Activated naive CD8-positive, alpha-beta T cell (primary cell): ENCODE results near the gene ASPHD2.

Experiments
- H3K27ac Mint-ChIP-seq: one replicate; pipeline ENCODE4 v1.8.0; 2021; ENCODE audit warnings: mixed read lengths
- H3K27me3 Mint-ChIP-seq: one replicate; pipeline ENCODE4 v1.8.0; 2021; ENCODE audit warnings: mixed read lengths
- H3K36me3 Mint-ChIP-seq: one replicate; pipeline ENCODE4 v1.8.0; 2021; ENCODE audit warnings: mixed read lengths
- H3K4me1 Mint-ChIP-seq: one replicate; pipeline ENCODE4 v1.8.0; 2021; ENCODE audit warnings: low read depth, mixed read lengths
- H3K4me3 Mint-ChIP-seq: one replicate; pipeline ENCODE4 v1.8.0; 2021; ENCODE audit warnings: mild to moderate bottlenecking, mixed read lengths
- H3K9me3 Mint-ChIP-seq: one replicate; pipeline ENCODE4 v1.8.0; 2021; ENCODE audit warnings: low read depth, mixed read lengths

Gene ASPHD2, protein sequence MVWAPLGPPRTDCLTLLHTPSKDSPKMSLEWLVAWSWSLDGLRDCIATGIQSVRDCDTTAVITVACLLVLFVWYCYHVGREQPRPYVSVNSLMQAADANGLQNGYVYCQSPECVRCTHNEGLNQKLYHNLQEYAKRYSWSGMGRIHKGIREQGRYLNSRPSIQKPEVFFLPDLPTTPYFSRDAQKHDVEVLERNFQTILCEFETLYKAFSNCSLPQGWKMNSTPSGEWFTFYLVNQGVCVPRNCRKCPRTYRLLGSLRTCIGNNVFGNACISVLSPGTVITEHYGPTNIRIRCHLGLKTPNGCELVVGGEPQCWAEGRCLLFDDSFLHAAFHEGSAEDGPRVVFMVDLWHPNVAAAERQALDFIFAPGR

DNA sequence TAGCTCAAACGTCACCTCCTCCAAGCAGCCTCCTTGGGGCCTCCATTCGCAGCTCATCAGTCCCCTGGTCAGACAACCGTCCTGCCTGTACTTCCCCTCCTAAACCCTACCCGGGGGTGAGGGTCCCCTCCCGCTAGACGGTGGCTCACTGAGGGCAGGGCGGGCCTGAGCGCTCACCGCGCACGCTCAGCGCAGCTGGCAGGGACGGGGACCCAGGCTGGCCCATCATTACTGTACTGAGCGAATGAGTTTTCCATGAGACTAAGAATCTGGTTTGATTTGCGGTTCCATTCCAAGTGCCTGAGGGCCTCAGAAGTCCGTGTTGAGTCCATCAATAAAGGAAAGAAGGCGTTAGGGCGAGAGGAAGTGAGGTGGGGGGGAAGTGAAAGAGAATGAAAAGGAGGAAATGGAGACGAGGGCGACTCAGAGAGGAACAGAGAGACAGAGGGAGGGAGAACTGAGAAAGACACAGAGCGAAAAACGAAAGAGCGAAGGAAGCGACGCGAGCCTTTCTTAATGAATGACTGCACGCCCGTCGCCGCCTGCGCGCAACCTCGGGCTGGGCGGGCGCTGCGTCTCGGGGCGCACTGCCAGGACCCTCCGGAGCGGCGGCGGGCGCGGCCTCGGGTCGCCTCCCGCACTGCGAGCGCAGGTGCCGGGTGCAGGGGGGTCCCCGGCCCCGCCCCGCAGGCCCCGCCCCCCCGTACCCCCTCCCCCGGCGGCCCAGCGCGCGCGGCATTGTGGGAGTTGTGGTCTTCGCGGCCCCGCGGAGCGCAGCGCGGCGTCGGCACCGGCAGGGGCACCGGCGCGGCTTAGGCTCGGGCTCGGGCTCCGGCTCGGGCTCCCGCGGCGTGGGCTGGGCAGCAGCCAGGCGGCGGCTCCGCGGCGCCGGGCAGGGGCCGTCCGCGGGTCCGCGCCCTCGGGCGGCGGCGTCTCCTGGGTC, at the start of gene ASPHD2:
Gene ASPHD2 (plus strand): TSS at position 746 of the 943 bp plus-strand sequence. CDS start 4,356 bp downstream, outside the sequence.
- H3K27me3 Mint-ChIP-seq: no peaks in the 10 kb centered on the region
- H3K4me1 Mint-ChIP-seq: peaks cover 50% of the 10 kb centered on the region
- peaks cover 2% of the 10 kb centered on the region for H3K36me3 Mint-ChIP-seq
- H3K27ac Mint-ChIP-seq: peak within 1 kb of the TSS; percentile 95
- peak within 1 kb of the TSS; percentile 94 for H3K4me3 Mint-ChIP-seq
- H3K9me3 Mint-ChIP-seq: no peaks in the 10 kb centered on the region

DNA sequence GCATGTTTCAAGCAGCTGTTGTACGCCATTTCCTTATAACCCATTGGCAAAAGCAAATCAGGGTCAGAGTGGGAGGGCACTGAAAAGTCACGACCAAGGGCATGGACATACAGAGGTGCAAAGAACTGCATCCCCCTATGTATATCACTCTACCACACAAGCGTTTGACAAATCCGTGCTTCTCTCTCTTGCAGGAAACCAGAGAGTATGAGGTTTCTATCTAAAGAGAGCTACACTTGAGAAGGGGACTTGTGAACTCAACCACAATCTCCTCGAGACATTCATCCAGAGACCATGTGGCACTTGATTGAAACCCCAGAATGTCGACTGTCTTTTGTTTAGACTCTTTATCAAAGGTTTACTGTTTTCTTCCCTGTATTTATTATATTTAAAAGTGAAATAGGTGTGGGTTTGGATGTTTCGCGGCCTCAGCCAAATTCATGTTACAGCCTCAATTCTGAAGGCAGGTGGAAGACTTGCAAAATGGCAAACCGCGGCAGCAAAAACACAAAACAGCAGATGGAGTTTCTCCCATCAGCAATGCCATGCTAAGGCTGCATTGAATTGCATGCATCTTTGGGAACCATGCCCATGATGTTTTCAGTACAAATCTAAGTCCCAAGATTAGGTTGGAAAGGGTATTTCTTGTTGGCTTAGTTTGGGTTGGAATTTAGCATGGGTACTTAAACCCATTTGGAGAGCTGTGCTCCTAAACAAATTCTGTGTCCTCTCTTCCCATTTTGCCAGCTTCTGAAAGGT, 48.8 kb upstream of the ASPHD2 start:
- Mint-ChIP-seq H3K4me3 (no peak overlapping the region), H3K27me3 (peaks cover 22% of the 10 kb centered on the region), H3K36me3 (no peaks in the 10 kb centered on the region), H3K9me3 (peaks cover 5% of the 10 kb centered on the region), H3K4me1 (peaks cover 6% of the 10 kb centered on the region), H3K27ac (no peak overlapping the region)

DNA sequence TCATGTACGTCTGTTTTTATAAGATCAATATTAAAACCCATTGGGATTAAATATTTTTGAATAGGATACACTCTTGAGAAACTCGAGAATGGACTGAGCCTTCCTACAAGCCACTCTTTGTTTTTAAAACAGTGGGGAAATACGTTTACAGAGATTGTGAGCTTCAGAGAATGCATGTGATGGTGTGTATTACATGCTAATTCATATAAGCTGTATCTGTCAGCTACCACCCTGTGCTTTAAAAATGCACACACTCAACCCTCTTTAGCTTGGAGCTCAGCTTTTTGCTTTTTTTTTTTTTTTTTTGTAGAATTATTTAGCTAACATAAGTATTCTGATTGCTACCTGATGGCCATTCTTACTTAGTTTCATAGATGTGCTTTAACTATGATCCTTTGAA, 46.3 kb upstream of the ASPHD2 start:
- peaks cover under 1% of the 10 kb centered on the region for H3K4me1 Mint-ChIP-seq
- H3K27ac Mint-ChIP-seq: no peak overlapping the region
- H3K36me3 Mint-ChIP-seq: no peaks in the 10 kb centered on the region
- no peak overlapping the region for H3K4me3 Mint-ChIP-seq
- peaks cover 19% of the 10 kb centered on the region for H3K27me3 Mint-ChIP-seq
- H3K9me3 Mint-ChIP-seq: peaks cover 5% of the 10 kb centered on the region

DNA sequence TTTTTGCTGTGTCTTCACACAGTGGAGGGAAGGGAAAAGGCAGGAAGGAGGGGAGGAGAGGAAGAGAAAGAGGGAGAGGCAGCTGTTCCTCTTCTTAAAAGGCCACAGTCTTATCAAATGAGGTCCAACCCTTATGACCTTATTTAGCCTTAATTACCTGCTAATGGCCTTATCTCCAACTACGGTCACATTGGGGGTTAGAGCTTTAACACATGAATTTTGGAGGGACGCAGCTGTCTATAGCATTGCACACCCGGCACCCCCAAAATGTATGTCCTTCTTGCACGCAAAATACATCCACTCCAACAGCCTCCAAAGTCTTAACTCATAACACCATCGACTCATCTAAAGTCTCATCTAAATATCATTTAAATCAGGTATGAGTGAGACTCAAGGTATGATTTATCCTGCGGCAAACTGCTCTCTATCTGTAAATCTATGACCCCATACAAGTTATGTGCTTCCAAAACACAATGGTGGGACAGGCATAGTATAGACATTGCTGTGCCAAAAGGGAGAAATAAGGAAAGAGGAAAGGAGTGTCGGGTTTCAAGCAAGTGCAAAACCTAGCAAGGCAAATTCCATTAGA, 45.0 kb upstream of the ASPHD2 start:
- H3K4me1 Mint-ChIP-seq: no peaks in the 10 kb centered on the region
- H3K36me3 Mint-ChIP-seq: no peaks in the 10 kb centered on the region
- H3K27ac Mint-ChIP-seq: no peak overlapping the region
- H3K9me3 Mint-ChIP-seq: no peaks in the 10 kb centered on the region
- H3K27me3 Mint-ChIP-seq: peaks cover 18% of the 10 kb centered on the region
- H3K4me3 Mint-ChIP-seq: no peak overlapping the region

DNA sequence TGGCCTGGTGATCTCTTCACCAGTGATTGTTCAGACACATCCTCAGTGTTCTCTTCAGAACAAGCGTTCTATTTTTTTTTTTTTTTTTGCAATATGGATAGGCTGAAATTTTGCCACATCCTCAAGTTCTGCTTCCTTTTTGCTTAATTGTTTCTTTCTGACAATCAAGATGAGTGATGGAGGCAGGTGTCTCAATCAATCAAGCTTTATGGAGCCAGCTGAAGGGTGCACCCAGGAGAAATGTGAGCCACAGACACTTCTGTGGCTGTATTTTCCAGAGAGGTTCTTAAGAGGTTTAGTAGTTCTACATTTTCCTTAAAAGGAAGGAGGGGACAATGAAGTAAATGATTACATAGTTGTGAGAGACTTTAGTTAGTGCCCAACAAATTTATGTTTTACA, 43.9 kb upstream of the ASPHD2 start:
- Mint-ChIP-seq H3K4me3 (no peak overlapping the region), H3K27me3 (peaks cover 18% of the 10 kb centered on the region), H3K27ac (no peak overlapping the region), H3K9me3 (no peaks in the 10 kb centered on the region), H3K36me3 (no peaks in the 10 kb centered on the region), H3K4me1 (no peaks in the 10 kb centered on the region)

DNA sequence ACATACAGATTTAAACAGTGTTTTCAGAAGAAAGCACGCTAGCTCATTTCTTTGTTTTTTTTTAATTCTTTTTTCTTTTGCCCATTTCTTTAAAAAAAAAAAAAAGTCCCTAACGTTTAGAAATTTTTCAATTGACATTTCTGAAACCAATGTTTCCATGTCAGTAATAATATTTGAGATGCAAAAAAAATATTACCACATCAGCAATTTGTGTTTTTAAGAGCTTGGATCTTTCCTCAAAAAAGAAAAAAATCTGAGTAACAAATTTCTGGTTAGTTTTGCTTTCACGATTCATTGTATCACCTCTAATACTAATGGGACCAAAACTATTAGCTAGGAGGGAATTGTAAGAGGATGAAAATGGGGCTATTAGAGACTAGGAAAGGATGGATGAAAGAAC, 39.9 kb upstream of the ASPHD2 start:
- Mint-ChIP-seq H3K36me3 (no peaks in the 10 kb centered on the region), H3K4me3 (no peak overlapping the region), H3K27me3 (peaks cover 15% of the 10 kb centered on the region), H3K27ac (no peak overlapping the region), H3K9me3 (no peaks in the 10 kb centered on the region), H3K4me1 (no peaks in the 10 kb centered on the region)

DNA sequence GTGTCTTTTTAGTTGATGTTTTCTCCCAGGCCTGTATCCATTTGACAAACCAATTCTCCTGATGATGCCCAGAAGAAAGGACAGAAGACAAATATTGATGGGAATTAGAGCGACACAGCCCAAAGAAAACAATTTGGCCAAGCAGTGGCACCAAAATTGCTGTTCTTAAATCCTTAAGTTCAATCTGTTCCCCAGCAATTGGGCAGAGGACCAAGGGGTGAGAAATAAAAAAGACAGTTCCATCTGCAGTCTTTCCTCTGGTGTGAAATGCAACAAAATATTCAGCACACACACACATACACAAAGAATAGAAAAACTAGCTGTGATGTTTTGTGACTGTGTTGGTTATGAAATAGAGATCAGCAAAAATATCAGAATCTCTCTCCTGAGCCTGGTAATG, 38.0 kb upstream of the ASPHD2 start:
- Mint-ChIP-seq H3K4me1 (no peaks in the 10 kb centered on the region), H3K4me3 (no peak overlapping the region), H3K9me3 (no peaks in the 10 kb centered on the region), H3K36me3 (no peaks in the 10 kb centered on the region), H3K27ac (no peak overlapping the region), H3K27me3 (peaks cover 9% of the 10 kb centered on the region)

DNA sequence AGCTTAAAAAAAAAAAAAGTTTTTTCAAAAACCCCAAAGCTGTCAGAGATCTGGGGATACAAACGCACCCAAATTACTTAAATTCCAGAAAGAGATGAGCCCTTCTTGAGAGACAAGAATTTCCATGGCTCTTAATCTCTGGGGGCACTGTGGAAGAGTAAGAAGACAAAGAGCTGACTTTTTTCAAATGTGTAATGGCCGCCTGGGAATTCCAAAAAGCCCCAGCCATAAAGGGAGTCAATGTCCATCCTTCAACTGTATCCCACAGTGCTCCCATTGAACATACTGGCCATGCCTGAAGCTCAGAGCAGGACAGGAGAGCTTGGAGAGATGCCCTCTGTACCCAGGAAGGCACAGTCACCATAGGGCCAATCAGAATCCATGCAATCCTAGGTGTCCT, 37.4 kb upstream of the ASPHD2 start:
- H3K27me3 Mint-ChIP-seq: peaks cover 7% of the 10 kb centered on the region

DNA sequence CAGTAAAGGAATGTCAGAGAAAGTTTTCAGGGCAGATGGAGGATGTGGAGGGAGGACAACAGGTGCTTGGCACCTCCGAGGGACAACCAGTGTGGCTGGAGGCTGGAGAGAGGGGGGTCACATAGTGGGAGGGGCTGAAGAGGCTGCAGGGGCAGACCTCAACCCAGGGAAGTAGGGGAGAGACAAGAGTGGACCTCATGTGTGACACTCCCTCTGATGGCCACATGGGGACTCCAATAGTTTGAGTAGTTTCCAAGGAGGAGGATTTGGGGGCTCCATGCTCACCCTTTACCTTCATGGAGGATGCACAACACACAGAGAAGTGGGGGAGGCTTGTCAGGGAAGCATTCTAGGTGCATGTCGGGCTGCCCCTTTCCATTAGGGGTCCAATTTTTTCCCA, 35.1 kb upstream of the ASPHD2 start:
- no peak overlapping the region for H3K27ac Mint-ChIP-seq
- H3K4me1 Mint-ChIP-seq: no peaks in the 10 kb centered on the region
- H3K4me3 Mint-ChIP-seq: no peak overlapping the region
- peaks cover 4% of the 10 kb centered on the region for H3K27me3 Mint-ChIP-seq
- H3K9me3 Mint-ChIP-seq: no peaks in the 10 kb centered on the region
- no peaks in the 10 kb centered on the region for H3K36me3 Mint-ChIP-seq

More for the DNA sequence above, 37.4 kb upstream of the ASPHD2 start:
- no peak overlapping the region for H3K27ac Mint-ChIP-seq
- no peaks in the 10 kb centered on the region for H3K9me3 Mint-ChIP-seq
- no peaks in the 10 kb centered on the region for H3K4me1 Mint-ChIP-seq
- H3K36me3 Mint-ChIP-seq: no peaks in the 10 kb centered on the region
- no peak overlapping the region for H3K4me3 Mint-ChIP-seq

DNA sequence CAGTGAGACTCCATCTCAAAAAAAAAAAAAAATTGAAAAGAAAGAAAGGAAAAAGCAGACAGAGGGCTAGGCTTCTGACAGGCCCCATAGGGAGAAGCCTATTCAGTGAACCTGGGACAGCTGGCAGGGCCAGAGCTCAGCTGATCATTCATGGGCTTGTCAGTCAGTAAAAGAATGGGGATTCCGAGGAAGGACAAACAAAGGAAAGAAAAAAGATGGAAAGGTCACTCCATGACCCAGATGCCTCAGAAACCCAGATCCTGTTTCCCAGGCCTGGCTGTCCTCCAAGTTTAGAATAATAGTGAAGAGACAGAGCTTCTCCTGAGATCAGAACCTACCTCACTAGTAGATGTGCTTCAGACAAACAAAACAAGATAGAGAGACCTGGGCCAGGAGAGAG, 34.3 kb upstream of the ASPHD2 start:
- Mint-ChIP-seq H3K4me1 (no peaks in the 10 kb centered on the region), H3K27ac (no peak overlapping the region), H3K27me3 (peaks cover 4% of the 10 kb centered on the region), H3K9me3 (no peaks in the 10 kb centered on the region), H3K4me3 (no peak overlapping the region), H3K36me3 (no peaks in the 10 kb centered on the region)

DNA sequence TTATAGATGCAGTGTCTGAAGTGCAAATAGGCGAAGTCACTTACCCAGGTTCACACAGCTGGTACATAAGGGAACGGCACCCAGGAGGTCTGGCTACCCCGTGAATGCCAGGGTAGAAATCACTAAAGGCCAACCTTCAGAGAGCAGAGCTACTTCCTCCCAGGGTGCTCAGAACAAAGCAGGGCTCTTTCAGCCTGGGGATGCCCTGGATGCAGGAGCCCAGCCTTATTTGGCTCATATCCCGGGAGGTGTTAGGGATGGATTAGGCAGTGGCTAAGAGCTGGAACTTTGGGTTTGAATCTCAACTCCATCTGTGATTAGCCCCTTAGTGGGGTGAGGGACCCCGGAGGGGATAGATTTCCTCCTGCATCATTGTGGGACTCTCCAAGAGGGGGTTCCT, 33.1 kb upstream of the ASPHD2 start:
- no peaks in the 10 kb centered on the region for H3K36me3 Mint-ChIP-seq
- H3K4me3 Mint-ChIP-seq: no peak overlapping the region
- no peaks in the 10 kb centered on the region for H3K9me3 Mint-ChIP-seq
- H3K27ac Mint-ChIP-seq: no peak overlapping the region
- H3K4me1 Mint-ChIP-seq: no peaks in the 10 kb centered on the region
- peaks cover under 1% of the 10 kb centered on the region for H3K27me3 Mint-ChIP-seq

DNA sequence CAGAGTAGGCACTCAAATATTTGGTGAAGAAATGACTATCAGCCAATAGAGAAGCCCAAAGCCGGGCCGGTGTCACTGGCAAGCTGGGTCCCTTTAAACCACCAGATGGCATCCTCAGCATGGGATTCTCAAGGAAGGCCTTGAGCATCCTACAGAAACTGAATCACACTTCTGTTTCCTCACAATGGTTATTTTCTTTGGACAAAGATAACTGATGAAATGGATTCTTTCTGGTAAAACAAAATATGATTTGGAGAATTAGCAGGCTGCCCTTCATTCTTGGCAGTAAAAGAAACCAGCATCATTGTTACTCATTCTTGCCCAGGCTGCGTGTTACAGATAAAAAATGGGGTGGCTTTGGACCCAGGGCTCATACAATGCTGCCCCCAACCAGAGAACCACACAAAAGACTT, 30.3 kb upstream of the ASPHD2 start:
- Mint-ChIP-seq H3K9me3 (no peaks in the 10 kb centered on the region), H3K27me3 (no peaks in the 10 kb centered on the region), H3K27ac (no peak overlapping the region), H3K4me1 (no peaks in the 10 kb centered on the region), H3K36me3 (no peaks in the 10 kb centered on the region), H3K4me3 (no peak overlapping the region)

DNA sequence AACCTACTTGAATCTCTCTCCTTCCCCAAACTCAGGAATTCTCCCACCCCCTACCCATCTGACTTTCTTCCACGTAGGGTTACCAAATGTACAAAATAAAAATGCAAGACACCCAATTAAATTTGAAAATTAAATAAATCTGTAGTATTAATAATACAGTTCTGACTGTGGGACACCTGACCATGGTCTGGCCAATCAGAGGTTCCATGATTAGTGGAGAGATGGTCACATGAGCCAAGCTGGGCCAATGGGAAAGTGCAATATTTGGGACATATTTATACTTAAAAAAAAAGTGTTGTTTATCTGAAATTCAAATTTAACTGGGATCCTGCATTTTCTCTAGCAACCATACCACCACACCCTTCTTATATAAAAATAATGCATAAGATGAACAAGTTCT, 29.8 kb upstream of the ASPHD2 start:
- no peak overlapping the region for H3K4me3 Mint-ChIP-seq

DNA sequence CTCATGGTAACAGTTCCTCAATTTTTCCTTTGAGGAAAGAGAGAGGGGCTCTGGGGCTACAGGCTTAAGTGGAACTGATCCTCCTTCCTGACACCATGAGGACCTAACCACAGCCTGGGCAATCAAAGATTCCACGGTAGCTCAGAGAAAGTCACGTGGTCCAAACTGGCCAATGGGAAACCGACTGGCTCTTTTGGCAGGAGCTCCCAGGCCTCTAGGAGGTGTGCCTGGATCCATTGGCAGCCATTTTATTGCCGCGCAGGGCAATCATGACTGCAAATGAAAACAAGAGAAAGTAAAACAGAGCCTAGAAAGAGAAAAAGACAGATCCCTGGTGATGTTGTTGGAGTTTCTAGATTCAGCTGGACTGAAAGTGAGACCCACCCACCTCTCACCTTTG, 27.3 kb upstream of the ASPHD2 start:
- Mint-ChIP-seq H3K4me3 (no peak overlapping the region), H3K4me1 (no peaks in the 10 kb centered on the region), H3K27ac (no peak overlapping the region), H3K36me3 (no peaks in the 10 kb centered on the region), H3K27me3 (no peaks in the 10 kb centered on the region), H3K9me3 (no peaks in the 10 kb centered on the region)

More for the DNA sequence above, 29.8 kb upstream of the ASPHD2 start:
- H3K27ac Mint-ChIP-seq: no peak overlapping the region
- no peaks in the 10 kb centered on the region for H3K9me3 Mint-ChIP-seq
- no peaks in the 10 kb centered on the region for H3K36me3 Mint-ChIP-seq
- no peaks in the 10 kb centered on the region for H3K4me1 Mint-ChIP-seq
- H3K27me3 Mint-ChIP-seq: no peaks in the 10 kb centered on the region
